ENCODE data around the gene MCF2L. TPM values are rescaled to one million over a fixed set of nuclear protein-coding genes. Genes with fewer than 3 reads are reported as not detected.

The MCF2L gene
- total RNA-seq, 1 experiment from 2014 or later: 4.5 TPM

- DNase-seq (ENCODE audit: low spot score): no peak
These were observed 4.0 kb upstream of the MCF2L start for GRCh38 chr13:112964971-112965492.

- no peak for DNase-seq (ENCODE audit: low spot score)
These were observed 3.4 kb upstream of the MCF2L start for GRCh38 chr13:112965573-112966115.

GRCh38 chr13:112966776-112967175 is 2.2 kb upstream of the MCF2L start:
- DNase-seq (ENCODE audit: low spot score): no peak

GRCh38 chr13:112967686-112968379 is 1.2 kb upstream of the MCF2L start:
- no peak for DNase-seq (ENCODE audit: low spot score)

- peak; percentile 11 for DNase-seq (ENCODE audit: low spot score)
These were observed 569 bp upstream of the MCF2L start for GRCh38 chr13:112968380-112968909.

GRCh38 chr13:112969692-112970338 is 801 bp downstream of the MCF2L start:
- no peak for DNase-seq (ENCODE audit: low spot score)

- no peak for DNase-seq (ENCODE audit: low spot score)
These were observed 1.7 kb downstream of the MCF2L start for GRCh38 chr13:112970552-112971287.

GRCh38 chr13:112971288-112971643 is 2.3 kb downstream of the MCF2L start:
- no peak for DNase-seq (ENCODE audit: low spot score)

GRCh38 chr13:112972258-112972657 is 3.2 kb downstream of the MCF2L start:
- no peak for DNase-seq (ENCODE audit: low spot score)

- DNase-seq (ENCODE audit: low spot score): no peak
These were observed 4.0 kb downstream of the MCF2L start for GRCh38 chr13:112972867-112973576.

- DNase-seq (ENCODE audit: low spot score): no peak
These were observed 4.5 kb downstream of the MCF2L start for GRCh38 chr13:112973577-112973951.

- no peak for DNase-seq (ENCODE audit: low spot score)
These were observed 5.1 kb downstream of the MCF2L start for GRCh38 chr13:112974125-112974524.

GRCh38 chr13:112974671-112975070 is 5.7 kb downstream of the MCF2L start:
- DNase-seq (ENCODE audit: low spot score): no peak

GRCh38 chr13:112975401-112975939 is 6.5 kb downstream of the MCF2L start:
- DNase-seq (ENCODE audit: low spot score): no peak

GRCh38 chr13:112976526-112976925 is 7.5 kb downstream of the MCF2L start:
- DNase-seq (ENCODE audit: low spot score): no peak

GRCh38 chr13:112977091-112977490 is 8.1 kb downstream of the MCF2L start:
- no peak for DNase-seq (ENCODE audit: low spot score)

GRCh38 chr13:112977525-112977924 is 8.5 kb downstream of the MCF2L start:
- DNase-seq (ENCODE audit: low spot score): no peak

GRCh38 chr13:112978561-112979405 is 9.8 kb downstream of the MCF2L start:
- no peak for DNase-seq (ENCODE audit: low spot score)

- DNase-seq (ENCODE audit: low spot score): no peak
These were observed 10.4 kb downstream of the MCF2L start for GRCh38 chr13:112979406-112979902.

- DNase-seq (ENCODE audit: low spot score): no peak
These were observed 11.4 kb downstream of the MCF2L start for GRCh38 chr13:112980434-112980833.
